ENCODE results near the gene RNF166. TPM values are rescaled to one million over a fixed set of nuclear protein-coding genes. Genes with fewer than 3 reads are reported as not detected.

The RNF166 gene
- total RNA-seq, 1 experiment from 2014 or later, result 36.3 TPM

GRCh38 chr16:88662222-88662842, 43.9 kb downstream of the RNF166 start:
- no peak for TF ChIP-seq EZH2 (IDR thresholded peaks at IDR 0.05; ENCODE audit: borderline replicate concordance, low read depth, low read length, poor library complexity, severe bottlenecking)
- TF ChIP-seq, protein P1, sequence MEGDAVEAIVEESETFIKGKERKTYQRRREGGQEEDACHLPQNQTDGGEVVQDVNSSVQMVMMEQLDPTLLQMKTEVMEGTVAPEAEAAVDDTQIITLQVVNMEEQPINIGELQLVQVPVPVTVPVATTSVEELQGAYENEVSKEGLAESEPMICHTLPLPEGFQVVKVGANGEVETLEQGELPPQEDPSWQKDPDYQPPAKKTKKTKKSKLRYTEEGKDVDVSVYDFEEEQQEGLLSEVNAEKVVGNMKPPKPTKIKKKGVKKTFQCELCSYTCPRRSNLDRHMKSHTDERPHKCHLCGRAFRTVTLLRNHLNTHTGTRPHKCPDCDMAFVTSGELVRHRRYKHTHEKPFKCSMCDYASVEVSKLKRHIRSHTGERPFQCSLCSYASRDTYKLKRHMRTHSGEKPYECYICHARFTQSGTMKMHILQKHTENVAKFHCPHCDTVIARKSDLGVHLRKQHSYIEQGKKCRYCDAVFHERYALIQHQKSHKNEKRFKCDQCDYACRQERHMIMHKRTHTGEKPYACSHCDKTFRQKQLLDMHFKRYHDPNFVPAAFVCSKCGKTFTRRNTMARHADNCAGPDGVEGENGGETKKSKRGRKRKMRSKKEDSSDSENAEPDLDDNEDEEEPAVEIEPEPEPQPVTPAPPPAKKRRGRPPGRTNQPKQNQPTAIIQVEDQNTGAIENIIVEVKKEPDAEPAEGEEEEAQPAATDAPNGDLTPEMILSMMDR (conservative IDR thresholded peaks at IDR 0.05; ENCODE audit: low read depth, low read length), result no peak
- H3K27me3 ChIP-seq (replicated peaks; ENCODE audit: insufficient read depth, low read depth, low read length, poor library complexity), result no peaks in the 10 kb centered on the region
- H3K36me3 ChIP-seq (ENCODE audit: insufficient read depth, low read length, poor library complexity, severe bottlenecking), result peaks cover 20% of the 10 kb centered on the region
- POLR2A ChIA-PET (ENCODE audit: low non-redundant PET), result interaction anchor here (0.6 kb wide), 1 partner anchor 140 kb away, joined by 3 read pairs; no protein-coding TSS in a partner anchor
- H3K4me3 ChIP-seq (ENCODE audit: low read depth, low read length, poor library complexity, severe bottlenecking), result peak overlapping the region; percentile 90
- CTCF ChIA-PET, result interaction anchor here (1.3 kb wide), 1 partner anchor 75 kb away, joined by 5 read pairs; no protein-coding TSS in a partner anchor
- TSS peak; percentile 61 for BruUV-seq (replicated peaks)
- no peak for DNase-seq (ENCODE audit: low spot score)
- H3K27ac ChIP-seq (ENCODE audit: low read depth, low read length, poor library complexity, severe bottlenecking), result peak overlapping the region; percentile 97
- no peaks in the 10 kb centered on the region for H3K9me3 ChIP-seq (ENCODE audit: low read depth, low read length, poor library complexity, severe bottlenecking)
- no peaks in the 10 kb centered on the region for H3K4me1 ChIP-seq (ENCODE audit: insufficient read depth, low read length, poor library complexity, severe bottlenecking)
- intact Hi-C loops (cut with micrococcal nuclease; ENCODE audit: unreplicated experiment), result no loop called here

GRCh38 chr16:88661468-88661867, 44.7 kb downstream of the RNF166 start:
- peak overlapping the region; percentile 90 for H3K4me3 ChIP-seq (ENCODE audit: low read depth, low read length, poor library complexity, severe bottlenecking)
- H3K27ac ChIP-seq (ENCODE audit: low read depth, low read length, poor library complexity, severe bottlenecking), result no peak overlapping the region
- H3K36me3 ChIP-seq (ENCODE audit: insufficient read depth, low read length, poor library complexity, severe bottlenecking), result peaks cover 27% of the 10 kb centered on the region
- no peak for DNase-seq (ENCODE audit: low spot score)
- CTCF ChIA-PET, result no interaction called here
- intact Hi-C loops (cut with micrococcal nuclease; ENCODE audit: unreplicated experiment), result no loop called here
- POLR2A ChIA-PET (ENCODE audit: low non-redundant PET), result interaction anchor here (0.6 kb wide), 1 partner anchor 141 kb away, joined by 3 read pairs; no protein-coding TSS in a partner anchor
- no peaks in the 10 kb centered on the region for H3K4me1 ChIP-seq (ENCODE audit: insufficient read depth, low read length, poor library complexity, severe bottlenecking)
- no peak for TF ChIP-seq EZH2 (IDR thresholded peaks at IDR 0.05; ENCODE audit: borderline replicate concordance, low read depth, low read length, poor library complexity, severe bottlenecking)
- TF ChIP-seq, protein P1 (conservative IDR thresholded peaks at IDR 0.05; ENCODE audit: low read depth, low read length), result no peak
- H3K27me3 ChIP-seq (replicated peaks; ENCODE audit: insufficient read depth, low read depth, low read length, poor library complexity), result no peaks in the 10 kb centered on the region
- H3K9me3 ChIP-seq (ENCODE audit: low read depth, low read length, poor library complexity, severe bottlenecking), result no peaks in the 10 kb centered on the region
- no TSS peak for BruUV-seq (replicated peaks)

DNA sequence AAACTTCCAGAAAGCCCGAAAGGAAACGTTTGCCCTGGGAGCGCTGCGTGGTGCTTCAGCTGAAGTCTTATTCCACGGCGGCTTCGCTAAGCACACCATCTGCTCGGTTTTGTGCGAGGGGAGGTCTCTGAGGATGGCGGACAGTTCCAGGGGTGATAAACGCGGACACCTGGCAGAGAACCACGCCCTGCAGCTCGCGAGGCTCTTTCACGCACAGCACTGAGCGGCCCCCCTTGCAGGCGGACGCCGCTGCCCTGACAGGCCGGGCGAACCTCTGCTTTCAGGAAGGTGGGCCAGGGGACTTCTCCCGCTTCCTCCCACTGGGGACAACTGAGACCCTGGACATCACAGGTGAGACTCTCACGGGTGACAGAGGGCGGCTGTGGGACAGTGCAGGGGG, 47.0 kb downstream of the RNF166 start:
- H3K27me3 ChIP-seq (replicated peaks; ENCODE audit: insufficient read depth, low read depth, low read length, poor library complexity), result no peaks in the 10 kb centered on the region
- TF ChIP-seq, protein P1 (conservative IDR thresholded peaks at IDR 0.05; ENCODE audit: low read depth, low read length), result no peak
- TF ChIP-seq EZH2 (IDR thresholded peaks at IDR 0.05; ENCODE audit: borderline replicate concordance, low read depth, low read length, poor library complexity, severe bottlenecking), result no peak
- H3K9me3 ChIP-seq (ENCODE audit: low read depth, low read length, poor library complexity, severe bottlenecking), result no peaks in the 10 kb centered on the region
- ChIA-PET POLR2A (ENCODE audit: low non-redundant PET) (no interaction called here), CTCF (no interaction called here)
- intact Hi-C loops (cut with micrococcal nuclease; ENCODE audit: unreplicated experiment), result no loop called here
- peaks cover 45% of the 10 kb centered on the region for H3K36me3 ChIP-seq (ENCODE audit: insufficient read depth, low read length, poor library complexity, severe bottlenecking)
- H3K4me1 ChIP-seq (ENCODE audit: insufficient read depth, low read length, poor library complexity, severe bottlenecking), result no peaks in the 10 kb centered on the region
- no peak overlapping the region for H3K27ac ChIP-seq (ENCODE audit: low read depth, low read length, poor library complexity, severe bottlenecking)
- no TSS peak for BruUV-seq (replicated peaks)
- DNase-seq (ENCODE audit: low spot score), result no peak
- H3K4me3 ChIP-seq (ENCODE audit: low read depth, low read length, poor library complexity, severe bottlenecking), result no peak overlapping the region
